Large intestine (tissue), 3 donors: ENCODE measurements around the gene NUDT4B. TPM values are rescaled to one million over a fixed set of nuclear protein-coding genes. Genes with fewer than 3 reads are reported as not detected.
"Not testable (repeated sequence)": the region's sequence is repeated elsewhere in the genome, so short reads cannot be mapped to it uniquely, and the experiment has no call there.

Experiments used
- DNase-seq, 2 donors: peaks; one replicate each; pipeline versions ENCODE4 v3.0.0 to v3.0.0-alpha.2; 2013
- H3K27ac ChIP-seq: one replicate; pipeline ENCODE4 v1.5.1; 2013; ENCODE audit warnings: low read length
- H3K27me3 ChIP-seq: 2 replicates; pipeline ENCODE4 v1.6.1; 2013; ENCODE audit warnings: low read length; ENCODE audit not compliant: control insufficient read depth, insufficient read depth
- H3K36me3 ChIP-seq: 2 replicates; pipeline ENCODE4 v1.6.1; 2013; ENCODE audit warnings: low read length; ENCODE audit not compliant: control insufficient read depth, insufficient read depth
- H3K4me1 ChIP-seq: one replicate; pipeline ENCODE4 v1.6.1; 2013; ENCODE audit warnings: low read length; ENCODE audit not compliant: control insufficient read depth, insufficient read depth
- H3K4me3 ChIP-seq: one replicate; pipeline ENCODE4 v1.5.1; 2013; ENCODE audit warnings: low read length
- H3K9me3 ChIP-seq: one replicate; pipeline ENCODE4 v1.6.1; 2013; ENCODE audit warnings: mild to moderate bottlenecking, low read depth, low read length, moderate library complexity; ENCODE audit not compliant: control insufficient read depth
- WGBS: methylation state at CpG from one replicate; pipeline ENCODE4 v1.1.5; 2013; ENCODE audit warnings: low lambda C conversion rate; ENCODE audit not compliant: insufficient coverage; 5-methylcytosine and 5-hydroxymethylcytosine counted together
- polyA plus RNA-seq: library from polyadenylated mRNA; unstranded; fragments of 120-200 nt; gene quantifications from one replicate; pipeline ENCODE4 v1.2.1, GENCODE V29; 2013

The NUDT4B gene
- polyA plus RNA-seq, 1 donor = 3.8 TPM

- DNase-seq, H3K27me3 ChIP-seq, H3K4me1 ChIP-seq, H3K27ac ChIP-seq, H3K9me3 ChIP-seq, H3K36me3 ChIP-seq, H3K4me3 ChIP-seq: not testable (repeated sequence)
Observed at GRCh38 chr1:148761360-148761759, 12.8 kb downstream of the NUDT4B start.

DNA sequence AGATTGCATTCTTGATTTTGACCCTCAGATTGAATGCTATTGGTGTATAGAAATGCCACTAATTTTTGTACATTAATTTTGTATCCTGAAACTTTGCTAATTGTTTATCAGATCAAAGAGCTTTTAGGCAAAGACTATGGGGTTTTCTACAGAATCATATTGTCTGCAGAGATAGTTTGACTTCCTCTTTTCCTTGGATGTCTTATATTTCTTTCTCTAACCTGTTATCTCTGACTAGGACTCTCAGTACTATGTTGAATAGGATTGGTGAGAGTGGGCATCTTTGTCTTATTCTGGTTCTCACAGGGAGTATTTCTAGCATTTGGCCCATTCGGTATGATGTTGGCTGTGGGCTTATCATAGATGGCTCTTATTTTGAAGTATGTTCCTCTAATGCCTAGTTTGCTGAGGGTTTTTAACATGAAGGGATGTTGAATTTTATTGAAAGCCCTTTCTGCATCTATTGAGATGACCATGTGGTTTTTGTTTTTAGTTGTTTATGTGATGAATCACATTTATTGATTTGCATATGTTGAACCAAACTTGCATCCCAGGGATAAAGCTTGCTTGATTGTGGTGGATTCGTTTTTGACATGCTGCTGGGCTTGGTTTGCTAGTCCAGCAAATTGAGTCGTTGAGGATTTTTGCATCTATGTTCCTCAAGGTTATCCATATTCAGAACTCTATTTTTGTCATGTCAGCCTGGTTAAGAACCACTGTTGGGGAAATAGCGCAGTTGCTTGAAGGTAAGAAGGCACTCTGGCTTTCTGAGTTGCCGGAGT lies 16.9 kb downstream of the NUDT4B start:
- not testable (repeated sequence) for H3K9me3 ChIP-seq, H3K27ac ChIP-seq, H3K36me3 ChIP-seq, H3K27me3 ChIP-seq, DNase-seq, H3K4me1 ChIP-seq, H3K4me3 ChIP-seq
- WGBS = no CpG with 5 or more reads among the region's 5 CpGs

DNA sequence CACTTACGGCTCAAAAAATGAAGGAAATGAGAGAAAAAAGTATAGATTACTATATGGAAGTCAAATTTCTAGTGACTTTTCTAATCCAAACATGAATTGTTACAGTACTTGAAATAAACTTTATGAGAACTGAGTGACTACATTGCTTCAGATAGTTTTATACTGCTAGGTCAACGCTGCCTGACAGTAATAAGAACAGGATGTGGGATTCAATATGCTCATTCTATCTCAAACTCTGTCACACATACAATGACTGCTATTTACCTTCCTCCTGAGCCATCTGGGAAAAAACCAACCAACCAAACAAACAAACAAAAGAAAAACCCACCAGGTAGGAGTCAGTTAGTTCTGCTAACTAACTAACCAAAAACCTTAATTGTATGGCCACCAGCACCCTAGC lies 20.0 kb downstream of the NUDT4B start:
- DNase-seq, H3K27ac ChIP-seq: not testable (repeated sequence)

DNA sequence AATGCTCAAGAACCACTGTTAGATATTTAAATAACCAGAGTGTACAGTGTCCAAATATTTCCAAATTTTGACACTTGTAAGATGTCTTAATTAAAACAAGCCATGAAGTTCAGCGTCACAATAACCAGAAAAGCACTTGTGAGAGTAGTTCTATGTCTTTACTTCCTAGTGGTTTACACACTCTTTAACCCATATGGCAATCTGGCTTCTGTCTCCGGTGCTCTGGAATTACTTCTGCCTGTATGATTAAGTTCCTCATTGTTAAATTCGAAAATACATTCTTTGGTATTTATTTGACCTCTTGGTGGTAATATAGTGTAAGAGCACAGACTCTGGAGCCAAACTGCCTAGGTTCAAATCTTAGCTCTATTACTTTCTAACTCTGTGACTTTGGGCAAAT lies 20.9 kb downstream of the NUDT4B start:
- not testable (repeated sequence) for H3K27me3 ChIP-seq, H3K4me3 ChIP-seq, H3K9me3 ChIP-seq, DNase-seq, H3K36me3 ChIP-seq, H3K27ac ChIP-seq, H3K4me1 ChIP-seq
- WGBS = no CpG with 5 or more reads among the region's 3 CpGs

More for the DNA sequence above, 20.0 kb downstream of the NUDT4B start:
- H3K9me3 ChIP-seq, H3K27me3 ChIP-seq, H3K4me3 ChIP-seq, H3K4me1 ChIP-seq, H3K36me3 ChIP-seq: not testable (repeated sequence)
- no CpG with 5 or more reads among the region's 2 CpGs for WGBS

DNA sequence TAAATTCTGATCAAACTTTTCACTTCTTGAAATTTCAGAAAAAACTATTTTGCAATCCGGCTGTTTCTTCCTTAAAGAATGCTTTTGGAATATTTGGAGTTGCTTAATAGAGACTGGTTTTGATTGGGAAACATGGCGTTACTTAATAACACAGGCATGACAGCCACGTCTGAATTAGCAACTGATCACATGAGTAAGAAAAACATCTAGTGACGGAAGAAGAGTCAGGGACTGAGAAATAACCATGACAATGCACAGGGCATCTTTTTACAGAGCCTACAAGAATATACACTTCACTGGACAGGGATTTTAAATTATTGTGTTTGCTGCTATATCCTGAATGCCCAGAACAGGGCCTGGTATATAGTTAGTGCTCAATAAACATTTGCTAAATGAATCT lies 25.1 kb downstream of the NUDT4B start:
- not testable (repeated sequence) for H3K27ac ChIP-seq, DNase-seq, H3K9me3 ChIP-seq, H3K27me3 ChIP-seq, H3K4me1 ChIP-seq, H3K4me3 ChIP-seq, H3K36me3 ChIP-seq
- WGBS = no CpG with 5 or more reads among the region's 4 CpGs

GRCh38 chr1:148774102-148774501 lies 25.5 kb downstream of the NUDT4B start:
- not testable (repeated sequence) for H3K36me3 ChIP-seq, DNase-seq, H3K4me3 ChIP-seq, H3K9me3 ChIP-seq, H3K4me1 ChIP-seq, H3K27me3 ChIP-seq, H3K27ac ChIP-seq
- WGBS = no CpG with 5 or more reads among the region's 1 CpG

DNA sequence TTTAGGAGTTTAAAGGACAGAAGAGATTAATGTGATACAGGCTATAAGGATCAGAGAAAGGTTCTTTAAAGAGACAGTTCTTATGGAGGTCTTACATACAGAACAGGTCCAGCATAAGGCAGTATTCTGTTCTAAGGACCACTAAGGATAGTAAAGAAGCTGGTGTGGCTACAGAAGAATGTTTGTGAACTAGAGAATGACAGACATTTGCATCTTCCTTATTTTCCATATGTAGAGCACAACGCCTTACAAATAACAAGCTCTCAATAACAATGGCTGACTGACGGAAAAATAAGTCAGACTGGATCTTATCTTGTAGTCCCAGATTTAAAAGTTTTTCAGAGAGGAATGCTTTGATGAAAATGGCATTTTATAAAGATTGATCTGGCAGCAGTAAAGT lies 26.7 kb downstream of the NUDT4B start:
- not testable (repeated sequence) for DNase-seq, H3K27me3 ChIP-seq, H3K4me1 ChIP-seq, H3K36me3 ChIP-seq, H3K4me3 ChIP-seq, H3K27ac ChIP-seq, H3K9me3 ChIP-seq
- WGBS = no CpG with 5 or more reads among the region's 2 CpGs

- DNase-seq, H3K27ac ChIP-seq, H3K9me3 ChIP-seq, H3K36me3 ChIP-seq, H3K4me1 ChIP-seq, H3K4me3 ChIP-seq, H3K27me3 ChIP-seq: not testable (repeated sequence)
- no CpG with 5 or more reads among the region's 1 CpG for WGBS
Observed at GRCh38 chr1:148777649-148778048, 29.1 kb downstream of the NUDT4B start.

DNA sequence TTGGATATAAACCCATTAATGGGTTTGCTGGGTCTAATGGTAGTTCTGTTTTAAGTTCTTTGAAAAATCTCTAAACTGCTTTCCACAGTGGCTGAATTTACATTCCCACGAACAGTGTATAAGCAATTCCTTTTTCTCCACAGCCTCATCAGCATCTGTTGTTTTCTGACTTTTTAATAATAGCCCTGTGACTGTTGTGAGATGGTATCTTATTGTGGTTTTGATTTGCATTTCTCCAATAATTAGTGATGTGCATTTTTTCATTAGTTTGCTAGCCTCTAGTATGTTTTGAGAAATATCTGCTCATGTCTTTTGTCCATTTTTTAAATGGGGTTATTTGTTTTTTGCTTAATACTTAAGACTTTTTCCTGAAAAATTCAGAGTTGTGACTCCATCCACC lies 31.8 kb downstream of the NUDT4B start:
- not testable (repeated sequence) for H3K27me3 ChIP-seq, H3K4me1 ChIP-seq, H3K36me3 ChIP-seq, H3K27ac ChIP-seq, H3K4me3 ChIP-seq, DNase-seq, H3K9me3 ChIP-seq
- WGBS = no CpG with 5 or more reads among the region's 1 CpG

DNA sequence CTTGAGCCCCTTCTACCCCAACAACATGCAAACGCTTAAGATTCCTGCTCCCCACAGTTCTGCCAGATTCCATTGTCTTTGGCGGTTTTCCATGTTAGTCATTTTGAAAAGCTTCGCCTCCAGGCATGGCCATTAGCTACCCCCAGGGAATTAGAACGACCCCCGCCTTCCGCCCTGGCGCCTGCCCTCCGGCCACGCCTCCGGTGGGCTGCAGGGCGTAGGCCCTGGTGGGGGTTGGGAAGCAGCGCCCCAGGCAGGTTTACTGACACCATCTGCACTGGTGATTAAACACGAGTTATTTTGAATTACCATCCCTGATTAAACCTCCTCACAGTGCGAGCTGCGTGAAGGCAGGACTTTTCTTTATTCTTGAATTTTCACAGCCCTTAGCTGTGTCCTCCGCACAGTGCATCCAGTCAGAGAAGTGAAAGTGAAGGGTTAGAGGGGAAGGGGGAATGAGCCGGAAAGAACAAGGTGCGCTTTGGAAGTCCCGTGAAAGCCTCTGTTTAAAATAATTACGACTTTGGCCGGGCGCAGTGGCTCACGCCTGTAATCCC lies 43.0 kb downstream of the NUDT4B start:
- not testable (repeated sequence) for H3K27me3 ChIP-seq, H3K4me3 ChIP-seq, DNase-seq, H3K27ac ChIP-seq, H3K9me3 ChIP-seq, H3K4me1 ChIP-seq, H3K36me3 ChIP-seq
- WGBS = no CpG with 5 or more reads among the region's 23 CpGs

GRCh38 chr1:148793762-148794332 lies 45.3 kb downstream of the NUDT4B start:
- DNase-seq, H3K27me3 ChIP-seq, H3K27ac ChIP-seq, H3K9me3 ChIP-seq, H3K4me1 ChIP-seq, H3K4me3 ChIP-seq, H3K36me3 ChIP-seq: not testable (repeated sequence)
- no CpG with 5 or more reads among the region's 4 CpGs for WGBS
